ENCODE data around the gene AP1S3.

Gene AP1S3

GRCh38 chr2:223725494-223725893, 111.9 kb downstream of the AP1S3 start (continued):
- peak; percentile 33; the same call in 1 of the 2 replicates for TF ChIP-seq ZNF518A (tag by site-specific recombination; conservative IDR thresholded peaks at IDR 0.05; ENCODE audit: low read depth)
- peak; percentile 91 for TF ChIP-seq ZNF629 (tag by site-specific recombination; IDR thresholded peaks at IDR 0.05)
- peak; percentile 78 for TF ChIP-seq ZNF366 (tag by site-specific recombination; conservative IDR thresholded peaks at IDR 0.05)
- 0 out of 2 replicates have a peak, but pooled peaks have one; percentile 47 for TF ChIP-seq ZNF660 (tag by site-specific recombination; IDR thresholded peaks at IDR 0.05)

GRCh38 chr2:223724861-223725260, 112.5 kb downstream of the AP1S3 start:
- H3K27ac ChIP-seq (ENCODE audit: extremely low read depth, low read depth, low read length), result no peak overlapping the region
- ChIA-PET CTCF (interaction anchor here (0.5 to 1.3 kb wide), 5 partner anchors 12 to 265 kb away, joined by 3 to 8 read pairs (median 3); no protein-coding TSS in a partner anchor), POLR2A (no interaction called here)
- H3K9me3 ChIP-seq (ENCODE audit: control insufficient read depth, insufficient read depth, low read depth, low read length), result no peaks in the 10 kb centered on the region
- no peak for TF ChIP-seq AEBP2 (tag by site-specific recombination; IDR thresholded peaks at IDR 0.05; ENCODE audit: borderline replicate concordance)
- no peak for TF ChIP-seq INSM2 (tag by site-specific recombination; IDR thresholded peaks at IDR 0.05)
- no peak for TF ChIP-seq ZNF473 (tag by site-specific recombination; IDR thresholded peaks at IDR 0.05)
- TF ChIP-seq ZNF274 (IDR thresholded peaks at IDR 0.05; ENCODE audit: low read length), result no peak
- TF ChIP-seq ZNF274 (tag by site-specific recombination; IDR thresholded peaks at IDR 0.05; ENCODE audit: borderline replicate concordance), result no peak
- TF ChIP-seq PRDM6 (tag by site-specific recombination; IDR thresholded peaks at IDR 0.05), result no peak
- no peak for TF ChIP-seq ZNF488 (tag by site-specific recombination; IDR thresholded peaks at IDR 0.05)
- TF ChIP-seq ZNF157 (tag by site-specific recombination; IDR thresholded peaks at IDR 0.05), result no peak
- no peak for TF ChIP-seq ZNF555 (tag by site-specific recombination; conservative IDR thresholded peaks at IDR 0.05)
- H3K4me3 ChIP-seq (ENCODE audit: low read depth, low read length), result no peak overlapping the region
- H3K36me3 ChIP-seq (ENCODE audit: control insufficient read depth in 2 of 2, insufficient read depth in 1 of 2, low read length in 2 of 2), result no peaks in the 10 kb centered on the region
- H3K4me1 ChIP-seq (ENCODE audit: control insufficient read depth, insufficient read depth, low read length), result no peaks in the 10 kb centered on the region

All from HEK293 (cell line).